ENCODE data around the gene TRIM34.
"Not testable (repeated sequence)": the region's sequence is repeated elsewhere in the genome, so short reads cannot be mapped to it uniquely, and the experiment has no call there.

Gene TRIM34

GRCh38 chr11:5688482-5688881 lies 63.7 kb downstream of the TRIM34 start:
- DNase-seq, result no peak

- peak; percentile 98 for DNase-seq
Measured at GRCh38 chr11:5689551-5689983, 64.8 kb downstream of the TRIM34 start, which contains the start of gene TRIM22. Gene TRIM22, plus strand, starts transcription at chr11:5689790. Its CDS starts 6,443 bp downstream, at chr11:5696233.

- DNase-seq, result peak; percentile 33
Measured at GRCh38 chr11:5690216-5690615, 65.4 kb downstream of the TRIM34 start.

GRCh38 chr11:5690736-5691135 lies 65.9 kb downstream of the TRIM34 start:
- DNase-seq, result no peak

- not testable (repeated sequence) for DNase-seq
Measured at GRCh38 chr11:5691238-5691963, 66.6 kb downstream of the TRIM34 start.

- DNase-seq, result peak; percentile 64
Measured at GRCh38 chr11:5691964-5692361, 67.2 kb downstream of the TRIM34 start.
